ENCODE measurements around the gene CNR1. TPM values are rescaled to one million over a fixed set of nuclear protein-coding genes. Genes with fewer than 3 reads are reported as not detected.
"Not testable (repeated sequence)": the region's sequence is repeated elsewhere in the genome, so short reads cannot be mapped to it uniquely, and the experiment has no call there.

CNR1 gene
- total RNA-seq (2014; rRNA removed; shearing (Covaris generic)): not detected in 2 replicates
- not detected in 2 replicates for polyA plus RNA-seq (2015; cell fraction: cytosol; rRNA removed)
- polyA plus RNA-seq (2015; cell fraction: nucleus; rRNA removed): not detected in 2 replicates

- DNase-seq (ENCODE audit: low read depth): no peak
These were observed at the start of gene CNR1 for GRCh38 chr6:88165844-88166492. Gene CNR1 (minus strand): TSS chr6:88166347. CDS start chr6:88145274, 21,073 bp downstream.

- DNase-seq (ENCODE audit: low read depth): no peak
These were observed 45.3 kb upstream of the CNR1 start for GRCh38 chr6:88211446-88211845.

- no peak for DNase-seq (ENCODE audit: low read depth)
These were observed 43.2 kb upstream of the CNR1 start for GRCh38 chr6:88209301-88209700.

DNA sequence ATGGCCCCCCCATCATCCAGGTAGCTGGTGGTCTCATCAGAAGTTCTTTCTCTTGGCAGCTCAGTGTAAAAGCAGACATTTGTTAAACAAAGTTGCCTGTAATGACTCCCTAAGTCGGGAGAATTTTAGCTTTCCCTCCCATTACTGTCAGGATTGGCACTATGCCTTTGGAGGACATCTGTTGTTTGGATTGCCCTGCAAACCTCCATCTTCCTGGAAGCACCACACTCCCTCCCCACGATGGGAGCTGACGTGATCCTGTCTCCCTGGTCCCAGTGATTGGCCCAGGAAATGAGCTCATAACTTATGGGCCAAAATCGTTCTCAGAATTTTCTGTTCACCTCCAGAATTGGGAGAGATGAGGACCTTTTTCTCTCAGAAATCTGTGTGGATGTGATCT, 42.6 kb upstream of the CNR1 start:
- DNase-seq (ENCODE audit: low read depth): no peak

- not testable (repeated sequence) for DNase-seq (ENCODE audit: low read depth)
These were observed 35.6 kb upstream of the CNR1 start for GRCh38 chr6:88201734-88202133.

- DNase-seq (ENCODE audit: low read depth): no peak
These were observed 18.8 kb upstream of the CNR1 start for GRCh38 chr6:88184921-88185320.

DNA sequence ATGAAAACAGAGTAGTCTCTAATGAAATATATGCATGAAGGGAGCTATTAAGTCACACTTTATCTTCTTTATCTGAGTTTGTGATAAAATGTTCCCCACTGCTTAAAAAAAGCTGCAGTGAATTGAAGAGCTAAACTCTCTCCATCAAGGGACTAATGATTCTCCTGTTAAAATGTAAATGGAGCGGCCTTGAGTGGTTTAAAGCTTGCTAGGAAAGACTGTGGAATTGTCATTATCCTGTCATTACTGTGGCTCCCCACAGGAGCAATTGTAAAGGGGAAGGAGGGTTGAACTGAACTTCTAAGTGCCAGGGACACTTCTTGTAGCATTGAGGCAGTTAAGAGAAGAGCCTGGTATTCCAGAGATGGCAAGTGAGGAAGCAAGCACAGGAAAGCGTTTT, 17.3 kb upstream of the CNR1 start:
- no peak for DNase-seq (ENCODE audit: low read depth)

GRCh38 chr6:88179692-88180091, 13.5 kb upstream of the CNR1 start:
- no peak for DNase-seq (ENCODE audit: low read depth)

GRCh38 chr6:88177961-88178464, 11.9 kb upstream of the CNR1 start:
- no peak for DNase-seq (ENCODE audit: low read depth)

DNA sequence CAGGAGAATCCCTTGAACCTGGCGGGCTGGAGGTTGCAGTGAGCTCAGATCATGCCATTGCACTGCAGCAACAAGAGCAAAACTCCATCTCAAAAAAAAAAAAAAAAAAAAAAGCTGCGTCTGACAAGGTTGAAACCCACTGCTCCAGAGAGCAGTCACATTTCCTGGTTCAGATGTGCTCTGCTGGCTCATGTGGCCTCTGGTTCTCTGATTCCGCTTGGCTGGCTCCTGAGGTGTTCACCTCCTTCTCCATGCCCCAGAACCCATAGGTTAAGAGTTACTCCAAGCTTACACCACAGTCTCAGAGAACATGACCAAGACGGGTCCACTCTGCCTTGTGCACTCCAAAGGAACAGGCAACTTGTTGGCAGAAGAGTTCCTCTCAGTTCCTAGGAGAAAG, 8.8 kb upstream of the CNR1 start:
- no peak for DNase-seq (ENCODE audit: low read depth)

GRCh38 chr6:88171312-88171711, 5.2 kb upstream of the CNR1 start:
- DNase-seq (ENCODE audit: low read depth): no peak

DNA sequence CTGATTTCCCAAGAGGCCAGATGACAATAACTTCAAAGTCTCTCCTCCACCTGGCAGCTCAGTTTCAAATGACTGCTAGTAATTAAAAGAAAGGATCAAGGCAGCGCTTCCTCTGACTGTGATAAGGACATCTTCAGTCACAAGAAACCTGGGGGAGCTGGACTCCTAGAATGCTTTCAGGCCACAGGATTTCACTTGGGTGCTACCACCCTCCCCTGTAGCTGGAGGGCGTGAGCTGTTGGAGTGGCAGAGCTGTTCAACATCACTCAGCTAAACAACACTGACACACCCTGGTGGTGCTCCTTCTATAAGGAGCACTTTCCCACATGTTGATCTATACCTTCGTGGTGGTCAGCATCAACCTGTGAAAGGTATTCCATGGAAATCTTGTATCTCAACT, 2.2 kb upstream of the CNR1 start:
- DNase-seq (ENCODE audit: low read depth): no peak

- DNase-seq (ENCODE audit: low read depth): no peak
These were observed 1.3 kb upstream of the CNR1 start for GRCh38 chr6:88167352-88167937.

DNA sequence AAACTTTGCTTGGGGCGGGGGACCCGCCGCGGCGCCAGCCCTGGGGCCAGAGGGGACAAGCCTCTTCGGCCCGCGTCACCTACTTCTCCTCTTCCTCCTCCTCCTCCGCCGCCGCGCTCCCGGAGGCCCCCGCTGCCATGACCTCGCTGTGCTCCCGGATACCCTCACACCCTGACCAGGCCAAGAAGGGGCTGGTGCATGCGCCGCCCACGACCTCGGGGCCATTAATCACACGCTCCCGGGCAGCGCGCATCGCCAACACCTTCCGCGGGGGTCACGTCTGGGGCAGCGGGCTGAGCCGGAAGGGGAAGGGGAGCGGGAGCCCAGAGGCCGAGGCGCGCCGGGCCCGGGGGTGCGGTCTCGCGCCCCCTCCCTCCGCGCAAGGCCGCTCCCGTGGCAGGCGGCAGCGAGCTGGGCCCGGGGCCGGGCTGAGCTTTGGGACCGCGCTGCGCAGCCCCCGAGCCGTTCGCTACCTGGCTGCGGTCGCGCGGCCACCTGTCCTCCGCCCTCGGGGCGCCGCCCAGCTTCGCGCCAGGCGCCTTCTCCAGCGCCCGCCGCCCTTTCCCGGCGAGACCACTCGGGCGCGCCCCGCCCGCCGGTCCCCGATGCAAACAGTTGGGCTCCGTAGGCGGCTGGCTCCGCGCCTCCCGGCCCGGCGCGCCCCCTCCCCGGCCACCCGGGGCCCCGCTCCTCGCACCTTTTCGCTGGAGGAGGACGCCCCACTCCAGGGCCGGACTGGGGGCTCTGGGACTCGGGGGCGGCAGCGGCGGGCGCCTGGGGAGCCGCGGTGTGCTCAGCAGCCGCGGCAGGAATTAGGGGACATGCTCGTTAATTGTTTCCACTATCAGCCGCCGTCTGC, 575 bp upstream of the CNR1 start:
- DNase-seq (ENCODE audit: low read depth): no peak

GRCh38 chr6:88165087-88165843, 882 bp downstream of the CNR1 start:
- DNase-seq (ENCODE audit: low read depth): no peak

GRCh38 chr6:88164061-88164460, 2.1 kb downstream of the CNR1 start:
- DNase-seq (ENCODE audit: low read depth): no peak

DNA sequence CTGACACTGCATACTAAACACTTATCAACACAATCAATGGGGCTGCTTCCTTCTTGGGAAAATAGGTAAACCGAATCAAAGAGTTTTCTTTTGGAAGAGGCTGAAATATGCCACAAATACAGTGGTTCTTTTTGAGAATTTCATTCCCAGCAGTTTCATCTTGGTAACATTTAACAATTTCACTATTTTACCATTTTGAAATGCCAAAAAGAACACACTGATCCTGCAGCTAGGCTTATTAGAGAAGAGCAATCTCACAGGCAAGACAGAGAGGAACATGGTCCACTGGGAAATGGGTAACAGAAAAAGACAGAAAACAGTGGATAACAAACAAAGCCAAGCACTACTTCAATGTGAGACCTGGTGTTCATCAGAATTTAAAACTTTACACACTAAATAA, 2.5 kb downstream of the CNR1 start:
- no peak for DNase-seq (ENCODE audit: low read depth)

GRCh38 chr6:88161940-88162339, 4.2 kb downstream of the CNR1 start:
- DNase-seq (ENCODE audit: low read depth): no peak

DNA sequence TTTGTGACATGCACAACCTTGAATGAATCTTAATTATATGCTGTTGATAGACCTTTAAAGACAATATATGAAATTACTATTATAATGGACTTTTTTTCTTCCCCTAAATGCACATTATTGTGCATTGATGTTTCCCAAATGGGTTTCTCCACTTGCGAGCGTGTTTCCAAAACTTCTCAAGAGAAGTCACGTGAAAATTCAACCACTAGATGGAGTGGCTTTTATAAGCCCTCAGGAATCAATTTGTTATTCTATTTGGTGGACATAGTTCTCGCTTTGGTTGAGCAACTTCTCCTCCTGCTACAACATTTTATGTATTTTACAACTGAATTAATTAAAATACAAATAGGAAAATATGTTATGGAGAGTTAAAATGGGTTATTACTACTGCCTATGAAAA, 9.0 kb downstream of the CNR1 start:
- no peak for DNase-seq (ENCODE audit: low read depth)

- DNase-seq (ENCODE audit: low read depth): no peak
These were observed 20.7 kb downstream of the CNR1 start for GRCh38 chr6:88145298-88145963.
